K562 (cell line): Measurements from ENCODE around the gene MKS1.

Source experiments
- CTCF ChIP-seq, 3 experiments: IDR thresholded peaks in 2 of 3; conservative IDR thresholded peaks in 1 of 3; 2 replicates each; pipeline ENCODE4 v1.5.1; 2011 to 2012; ENCODE audit warnings: low read length in 3 of 3, mild to moderate bottlenecking in 3 of 3, control low read depth in 2 of 3, improper control_type of control experiment in 1 of 3, inconsistent platforms in 1 of 3, low read depth in 1 of 3, mixed read lengths in 1 of 3, moderate library complexity in 1 of 3; ENCODE audit not compliant: insufficient read depth in 2 of 3
- EP300 ChIP-seq: IDR thresholded peaks from 2 replicates; pipeline ENCODE4 v1.6.1; 2012; ENCODE audit warnings: low read length, improper control_type of control experiment
- KDM2B ChIP-seq: fragments of 250-450 bp; sonication (Bioruptor Pico); IDR thresholded peaks from 2 replicates; pipeline ENCODE4 v1.8.0; 2021; ENCODE audit warnings: mild to moderate bottlenecking, moderate library complexity
- SRF ChIP-seq, 2 experiments: fragments of 250-450, 450-650 bp in 1 of 2; sonication (Bioruptor Pico) in 1 of 2; sonication (generic) in 1 of 2; formaldehyde crosslinking; IDR thresholded peaks; 2 replicates each; pipeline versions ENCODE4 v1.5.0 to v1.5.1; 2020 to 2022; ENCODE audit warnings: mild to moderate bottlenecking in 1 of 2, missing genetic modification reagents in 1 of 2
- ZNF121 ChIP-seq: sonication (generic); formaldehyde crosslinking; conservative IDR thresholded peaks from 2 replicates; pipeline ENCODE4 v1.8.0; 2022; ENCODE audit warnings: missing genetic modification reagents
- ZNF274 ChIP-seq: IDR thresholded peaks from 2 replicates; pipeline ENCODE4 v1.6.1; 2011; ENCODE audit warnings: low read depth, mild to moderate bottlenecking, low read length, moderate library complexity, borderline replicate concordance
- ZNF395 ChIP-seq: fragments of 200-800 bp; sonication (Bioruptor generic); IDR thresholded peaks from 2 replicates; pipeline ENCODE4 v1.6.1; 2017; ENCODE audit warnings: missing genetic modification characterization, missing compliant biosample characterization
- ZNF511 ChIP-seq: sonication (generic); formaldehyde crosslinking; IDR thresholded peaks from 2 replicates; pipeline ENCODE4 v1.8.0; 2022; ENCODE audit warnings: mild to moderate bottlenecking, missing genetic modification reagents

- TF ChIP-seq EP300 (no peak), CTCF (IDR thresholded peaks at IDR 0.05 in 2 of 3, conservative IDR thresholded peaks at IDR 0.05 in 1 of 3; ENCODE audit: insufficient read depth in 2 of 3, low read depth in 1 of 3, low read length in 3 of 3) (no peak), ZNF121 (no peak), ZNF395 (CRISPR knock-in tag) (no peak), KDM2B (CRISPR knock-in tag) (no peak), ZNF511 (CRISPR knock-in tag) (no peak), ZNF274 (no peak), SRF (CRISPR knock-in tag; IDR thresholded peaks at IDR 0.05) (no peak)
Measured at GRCh38 chr17:58253082-58253481, 34.0 kb upstream of the MKS1 start.
